Measurements from ENCODE around the gene S100A11. TPM values are rescaled to one million over a fixed set of nuclear protein-coding genes. Genes with fewer than 3 reads are reported as not detected.

The S100A11 gene
- total and polyA plus RNA-seq, 5 donors: 56.3 to 227 (median 124) TPM

Other genes starting within 250 kb of the S100A11 start
- gene TDRKH, start 246.5 kb downstream of the S100A11 start, total RNA-seq: 1 to 10 TPM; 4.2 to 7.5 (median 6.0) TPM
- gene TDRKH, start 246.5 kb downstream of the S100A11 start, polyA plus RNA-seq: 3.4 TPM
- gene LINGO4, start 231.6 kb downstream of the S100A11 start, total RNA-seq: under 1 TPM in 3 of 4 donors, not detected in 1; 0.28 to 0.37 (median 0.32) TPM
- gene LINGO4, start 231.6 kb downstream of the S100A11 start, polyA plus RNA-seq: 0.09 TPM
- gene RORC, start 205.2 kb downstream of the S100A11 start, total RNA-seq: 1 to 10 TPM; 1.3 to 8.2 (median 5.0) TPM
- 3.0 TPM for gene RORC, start 205.2 kb downstream of the S100A11 start, polyA plus RNA-seq
- under 1 TPM in 3 of 4 donors, not detected in 1; 0.11 to 0.21 (median 0.17) TPM for gene C2CD4D, start 197.2 kb downstream of the S100A11 start, total RNA-seq
- 0.05 TPM for gene C2CD4D, start 197.2 kb downstream of the S100A11 start, polyA plus RNA-seq
- gene THEM5, start 183.3 kb downstream of the S100A11 start, total RNA-seq: under 1 TPM in 3 of 4 donors, not detected in 1; 0.24 to 0.53 (median 0.42) TPM
- gene THEM5, start 183.3 kb downstream of the S100A11 start, polyA plus RNA-seq: 0.11 TPM
- 10 to 100 TPM; 18.8 to 19.5 (median 19.0) TPM for gene THEM4, start 127.5 kb downstream of the S100A11 start, total RNA-seq
- gene THEM4, start 127.5 kb downstream of the S100A11 start, polyA plus RNA-seq: 27.2 TPM
- 100 to 1,000 TPM; 108 to 245 (median 200) TPM for gene S100A10, start 43.1 kb downstream of the S100A11 start, total RNA-seq
- gene S100A10, start 43.1 kb downstream of the S100A11 start, polyA plus RNA-seq: 223 TPM
- gene TCHHL1, start 52.1 kb upstream of the S100A11 start, total RNA-seq: not detected
- not detected for gene TCHHL1, start 52.1 kb upstream of the S100A11 start, polyA plus RNA-seq
- under 1 TPM; 0.03 to 0.11 (median 0.10) TPM for gene TCHH, start 78.4 kb upstream of the S100A11 start, total RNA-seq
- gene TCHH, start 78.4 kb upstream of the S100A11 start, polyA plus RNA-seq: 0.09 TPM
- not detected for gene RPTN, start 122.2 kb upstream of the S100A11 start, total RNA-seq
- not detected for gene RPTN, start 122.2 kb upstream of the S100A11 start, polyA plus RNA-seq
- not detected for gene HRNR, start 187.2 kb upstream of the S100A11 start, total RNA-seq
- 0.02 TPM for gene HRNR, start 187.2 kb upstream of the S100A11 start, polyA plus RNA-seq